PC-3 (cell line): ENCODE data around the gene DVL3. TPM values are rescaled to one million over a fixed set of nuclear protein-coding genes. Genes with fewer than 3 reads are reported as not detected.
A peak's percentile ranks its signal among the peaks of the same experiment; 100 is the strongest.

Experiments used
- ATAC-seq: fragments of 200-7000 bp; cut with Tn5 transposase; 2 replicates; pipeline ENCODE4 v1.9.1; 2020; ENCODE audit warnings: mild to moderate bottlenecking, moderate library complexity
- BruUV-seq: library from RNA; stranded (reverse); fragments of 400-500 nt; replicated peaks from 2 replicates; lab custom pipeline; 2021; lab: Mats Ljungman, UMichigan
- CTCF ChIA-PET: fragments of 300-600 bp; sonication (Branson Sonifier 250); formaldehyde crosslinking; loops from one replicate; lab custom pipeline; 2022; ENCODE audit warnings: antibody characterized with exemption; lab: Charles Lee
- POLR2A ChIA-PET: fragments of 300-600 bp; sonication (Branson Sonifier 250); formaldehyde crosslinking; loops from one replicate; lab custom pipeline; 2022; ENCODE audit warnings: antibody characterized with exemption; ENCODE audit not compliant: unreplicated experiment; lab: Charles Lee
- DNase-seq: peaks from one replicate; pipeline ENCODE4 v3.0.0-alpha.2; 2015
- H2AFZ ChIP-seq: fragments of 300-600 bp; sonication (generic); 2 replicates; pipeline ENCODE4 v1.6.0; 2016; ENCODE audit warnings: antibody characterized with exemption, low read length
- H3F3A ChIP-seq: fragments of 300-600 bp; sonication (generic); one replicate; pipeline ENCODE4 v1.6.0; 2017; ENCODE audit warnings: antibody characterized with exemption, low read length, control low read depth, mild to moderate bottlenecking; ENCODE audit not compliant: unreplicated experiment
- H3K27ac ChIP-seq: fragments of 300-600 bp; sonication (generic); 2 replicates; pipeline ENCODE4 v1.5.1; 2016; ENCODE audit warnings: mild to moderate bottlenecking, low read length
- H3K27me3 ChIP-seq: fragments of 300-600 bp; sonication (generic); 2 replicates; pipeline ENCODE4 v1.6.1; 2016; ENCODE audit warnings: low read length, mixed read lengths
- H3K36me3 ChIP-seq: fragments of 300-600 bp; sonication (generic); 2 replicates; pipeline ENCODE4 v1.6.1; 2016; ENCODE audit warnings: low read depth, mixed run types, low read length, mixed read lengths
- H3K4me1 ChIP-seq: fragments of 300-600 bp; sonication (generic); 2 replicates; pipeline ENCODE4 v1.5.1; 2016; ENCODE audit warnings: low read length; ENCODE audit not compliant: insufficient read depth
- H3K4me2 ChIP-seq: fragments of 300-600 bp; sonication (generic); 2 replicates; pipeline ENCODE4 v1.6.0; 2016; ENCODE audit warnings: low read length
- H3K4me3 ChIP-seq: fragments of 300-600 bp; sonication (generic); 2 replicates; pipeline ENCODE4 v1.5.1; 2016; ENCODE audit warnings: mild to moderate bottlenecking, low read length, mixed read lengths
- H3K79me2 ChIP-seq: fragments of 300-600 bp; sonication (generic); 2 replicates; pipeline ENCODE4 v1.6.1; 2017; ENCODE audit warnings: low read length, mixed read lengths
- H3K9ac ChIP-seq: fragments of 300-600 bp; sonication (generic); 2 replicates; pipeline ENCODE4 v1.6.0; 2016; ENCODE audit warnings: mild to moderate bottlenecking, low read length
- H3K9me2 ChIP-seq: fragments of 300-600 bp; sonication (generic); replicated peaks from 2 replicates; pipeline ENCODE4 v1.6.1; 2016; ENCODE audit warnings: mixed run types, low read length, mixed read lengths
- H3K9me3 ChIP-seq: fragments of 300-600 bp; sonication (generic); 2 replicates; pipeline ENCODE4 v1.6.1; 2016; ENCODE audit warnings: low read length, mixed read lengths
- H4K20me1 ChIP-seq: fragments of 300-600 bp; sonication (generic); 2 replicates; pipeline ENCODE4 v1.6.1; 2016; ENCODE audit warnings: low read length, mixed read lengths
- CTCF ChIP-seq: fragments of 300-600 bp; sonication (generic); conservative IDR thresholded peaks from 2 replicates; pipeline ENCODE4 v1.5.1; 2017; ENCODE audit warnings: antibody characterized with exemption, low read depth, mild to moderate bottlenecking, low read length
- EZH2 ChIP-seq: fragments of 300-600 bp; sonication (generic); IDR thresholded peaks from one replicate; pipeline ENCODE4 v1.6.1; 2017; ENCODE audit warnings: antibody characterized with exemption, mild to moderate bottlenecking, low read length; ENCODE audit not compliant: unreplicated experiment
- EZH2phosphoT487 ChIP-seq: fragments of 300-600 bp; sonication (generic); IDR thresholded peaks from 2 replicates; pipeline ENCODE4 v1.6.1; 2018; ENCODE audit warnings: mild to moderate bottlenecking, antibody characterized with exemption, low read length, borderline replicate concordance
- intact Hi-C: fragments of 100-400 bp; cut with micrococcal nuclease; formaldehyde crosslinking; loops from 2 replicates; pipeline ENCODE4 v1.9.0; 2023
- total RNA-seq: library from RNA; depleted of rRNA; stranded (reverse); fragments of >200 nt; gene quantifications from 2 replicates; pipeline ENCODE4 v1.2.3, GENCODE V29; 2014

Gene DVL3
- total RNA-seq, 1 experiment from 2014 or later: 50.6 TPM

- Histone ChIP-seq H3K36me3 (peaks cover 75% of the 10 kb centered on the region), H3K9me2 (no peaks in the 10 kb centered on the region), H4K20me1 (peaks cover 18% of the 10 kb centered on the region), H3K9me3 (no peaks in the 10 kb centered on the region), H3F3A (peaks cover 7% of the 10 kb centered on the region), H3K9ac (no peak overlapping the region), H3K4me3 (no peak overlapping the region), H3K4me1 (peaks cover 35% of the 10 kb centered on the region), H3K27ac (no peak overlapping the region), H3K27me3 (no peaks in the 10 kb centered on the region), H3K79me2 (peaks cover 39% of the 10 kb centered on the region), H2AFZ (no peak overlapping the region), H3K4me2 (no peak overlapping the region)
- ATAC-seq (no peak), DNase-seq (no peak)
- ChIA-PET CTCF (no interaction called here), POLR2A (no interaction called here)
- intact Hi-C loops: no loop called here
- no TSS peak for BruUV-seq
- no peak for TF ChIP-seq EZH2
- TF ChIP-seq EZH2phosphoT487: no peak
- TF ChIP-seq CTCF: no peak
These were observed 26.4 kb downstream of the DVL3 start for GRCh38 chr3:184181596-184181995.

- peaks cover 68% of the 10 kb centered on the region for H3K36me3 ChIP-seq
- H3K27me3 ChIP-seq: no peaks in the 10 kb centered on the region
- no peak overlapping the region for H3K27ac ChIP-seq
- no peak overlapping the region for H2AFZ ChIP-seq
- H3K79me2 ChIP-seq: peaks cover 39% of the 10 kb centered on the region
- ChIA-PET CTCF (no interaction called here), POLR2A (no interaction called here)
- no peak overlapping the region for H3K4me3 ChIP-seq
- H3K9ac ChIP-seq: no peak overlapping the region
- H3K9me3 ChIP-seq: no peaks in the 10 kb centered on the region
- TF ChIP-seq CTCF: no peak
- no peak for TF ChIP-seq EZH2phosphoT487
- no TSS peak for BruUV-seq
- no peaks in the 10 kb centered on the region for H3K9me2 ChIP-seq
- H3F3A ChIP-seq: peaks cover 7% of the 10 kb centered on the region
- H4K20me1 ChIP-seq: peaks cover 14% of the 10 kb centered on the region
- intact Hi-C loops: no loop called here
- ATAC-seq (no peak), DNase-seq (no peak)
- H3K4me1 ChIP-seq: peaks cover 25% of the 10 kb centered on the region
- no peak overlapping the region for H3K4me2 ChIP-seq
These were observed 28.5 kb downstream of the DVL3 start for GRCh38 chr3:184183679-184184078.

- Histone ChIP-seq H3K9me3 (no peaks in the 10 kb centered on the region), H3K4me2 (peak overlapping the region; percentile 67; the same call in 1 of the 2 replicates), H3F3A (peaks cover 7% of the 10 kb centered on the region), H3K9ac (peak overlapping the region; percentile 74), H3K9me2 (no peaks in the 10 kb centered on the region), H3K79me2 (peaks cover 37% of the 10 kb centered on the region), H3K4me1 (peaks cover 17% of the 10 kb centered on the region), H3K27ac (peak overlapping the region; percentile 78), H3K36me3 (peaks cover 68% of the 10 kb centered on the region), H4K20me1 (peaks cover 14% of the 10 kb centered on the region), H3K27me3 (no peaks in the 10 kb centered on the region), H3K4me3 (no peak overlapping the region), H2AFZ (no peak overlapping the region)
- BruUV-seq: no TSS peak
- CTCF ChIA-PET: interaction anchor here (0.6 kb wide), 1 partner anchor 289 kb away, joined by 5 read pairs; no protein-coding TSS in a partner anchor
- no peak for DNase-seq
- ATAC-seq: no peak
- POLR2A ChIA-PET: no interaction called here
- intact Hi-C loops: loop anchor here (5.0 kb wide), 2 partner anchors 37 to 48 kb away; no protein-coding TSS in a partner anchor
- TF ChIP-seq EZH2phosphoT487: no peak
- TF ChIP-seq CTCF: no peak
- no peak for TF ChIP-seq EZH2
These were observed 29.5 kb downstream of the DVL3 start for GRCh38 chr3:184184546-184185230.
